GM21529 (cell line): ENCODE results near the gene PPP1R14C.
"Not testable (repeated sequence)": the region's sequence is repeated elsewhere in the genome, so short reads cannot be mapped to it uniquely, and the experiment has no call there.

Experiments
- ATAC-seq: cut with Tn5 transposase; IDR thresholded peaks from one replicate; pipeline ENCODE4 v1.9.1; 2021; ENCODE audit not compliant: unreplicated experiment

PPP1R14C gene

GRCh38 chr6:150165020-150165702 is 22.3 kb downstream of the PPP1R14C start:
- ATAC-seq = no peak

- ATAC-seq = no peak
These were observed 24.6 kb downstream of the PPP1R14C start for GRCh38 chr6:150167479-150167873.

- no peak for ATAC-seq
These were observed 26.3 kb downstream of the PPP1R14C start for GRCh38 chr6:150169181-150169580.

GRCh38 chr6:150169609-150170008 is 26.8 kb downstream of the PPP1R14C start:
- ATAC-seq = no peak

- no peak for ATAC-seq
These were observed 30.1 kb downstream of the PPP1R14C start for GRCh38 chr6:150172929-150173328.

- ATAC-seq = no peak
These were observed 32.8 kb downstream of the PPP1R14C start for GRCh38 chr6:150175586-150176151.

- ATAC-seq = no peak
These were observed 33.3 kb downstream of the PPP1R14C start for GRCh38 chr6:150176152-150176551.

GRCh38 chr6:150176659-150177058 is 33.8 kb downstream of the PPP1R14C start:
- no peak for ATAC-seq

- no peak for ATAC-seq
These were observed 34.6 kb downstream of the PPP1R14C start for GRCh38 chr6:150177259-150177951.

GRCh38 chr6:150177952-150178520 is 35.2 kb downstream of the PPP1R14C start:
- no peak for ATAC-seq

GRCh38 chr6:150179030-150179429 is 36.2 kb downstream of the PPP1R14C start:
- ATAC-seq = no peak

- not testable (repeated sequence) for ATAC-seq
These were observed 37.1 kb downstream of the PPP1R14C start for GRCh38 chr6:150179907-150180424.

GRCh38 chr6:150180517-150180916 is 37.7 kb downstream of the PPP1R14C start:
- no peak for ATAC-seq

- no peak for ATAC-seq
These were observed 39.7 kb downstream of the PPP1R14C start for GRCh38 chr6:150182460-150183078.

- no peak for ATAC-seq
These were observed 40.3 kb downstream of the PPP1R14C start for GRCh38 chr6:150183105-150183504.

- no peak for ATAC-seq
These were observed 41.1 kb downstream of the PPP1R14C start for GRCh38 chr6:150183966-150184365.

GRCh38 chr6:150184850-150185731 is 42.2 kb downstream of the PPP1R14C start:
- ATAC-seq = no peak

GRCh38 chr6:150185732-150186117 is 42.9 kb downstream of the PPP1R14C start:
- ATAC-seq = no peak

GRCh38 chr6:150186129-150186898 is 43.5 kb downstream of the PPP1R14C start:
- no peak for ATAC-seq

- not testable (repeated sequence) for ATAC-seq
These were observed 44.6 kb downstream of the PPP1R14C start for GRCh38 chr6:150187433-150187832.
